Effector memory CD8-positive, alpha-beta T cell (primary cell): ENCODE measurements around the gene MAGEA8.
A peak's percentile ranks its signal among the peaks of the same experiment; 100 is the strongest.
"Not testable (repeated sequence)": the region's sequence is repeated elsewhere in the genome, so short reads cannot be mapped to it uniquely, and the experiment has no call there.

Experiments
- ATAC-seq: fragments of 150-1000 bp; cut with Tn5 transposase; replicated peaks from 2 replicates; pipeline ENCODE4 v1.10.0; 2021; ENCODE audit warnings: mild to moderate bottlenecking, moderate library complexity
- DNase-seq, 3 experiments: peaks; one replicate each; pipeline ENCODE4 v3.0.0; 2021
- H3K27ac Mint-ChIP-seq, 2 donors: one replicate each; pipeline ENCODE4 v1.8.0; 2022; ENCODE audit warnings: mild to moderate bottlenecking in 2 of 2, mixed read lengths in 2 of 2, moderate library complexity in 2 of 2
- H3K27me3 Mint-ChIP-seq, 2 donors: one replicate each; pipeline ENCODE4 v1.8.0; 2022; ENCODE audit warnings: mixed read lengths in 2 of 2
- H3K36me3 Mint-ChIP-seq: one replicate; pipeline ENCODE4 v1.8.0; 2022; ENCODE audit warnings: mild to moderate bottlenecking, moderate library complexity, mixed read lengths; ENCODE audit not compliant: insufficient read depth
- H3K4me1 Mint-ChIP-seq, 2 donors: one replicate each; pipeline ENCODE4 v1.8.0; 2022; ENCODE audit warnings: low read depth in 2 of 2, mixed read lengths in 2 of 2
- H3K4me3 Mint-ChIP-seq, 2 donors: one replicate each; pipeline ENCODE4 v1.8.0; 2022; ENCODE audit warnings: mild to moderate bottlenecking in 2 of 2, mixed read lengths in 2 of 2, moderate library complexity in 2 of 2
- H3K9me3 Mint-ChIP-seq, 2 donors: one replicate each; pipeline ENCODE4 v1.8.0; 2022; ENCODE audit warnings: mixed read lengths in 2 of 2

The MAGEA8 gene

DNA sequence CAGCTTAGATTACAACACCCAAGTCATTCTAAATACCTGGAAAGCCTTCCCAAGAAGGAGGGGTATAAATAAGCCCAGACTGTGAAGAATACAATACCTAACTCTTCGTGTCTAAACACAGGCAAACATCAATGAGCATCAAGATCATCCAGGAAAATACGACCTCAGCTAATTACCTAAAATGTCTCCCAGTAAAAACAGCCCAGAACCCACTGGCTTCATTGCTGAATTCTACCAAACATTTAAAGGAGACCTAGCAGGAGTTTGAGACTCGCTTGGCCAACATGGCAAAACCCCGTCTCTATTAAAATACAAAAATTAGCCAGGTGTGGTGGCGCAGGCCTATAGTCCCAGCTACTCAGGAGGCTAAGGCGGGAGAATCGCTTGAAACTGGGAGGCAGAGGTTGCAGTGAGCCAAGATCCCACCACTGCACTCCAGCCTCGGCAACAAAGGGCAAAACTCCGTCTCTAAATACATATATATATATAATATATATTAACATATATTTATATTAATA lies 29.3 kb downstream of the MAGEA8 start:
- no peaks in the 10 kb centered on the region for H3K36me3 Mint-ChIP-seq
- DNase-seq = no peak
- no peak overlapping the region for H3K4me3 Mint-ChIP-seq
- no peaks in the 10 kb centered on the region for H3K4me1 Mint-ChIP-seq
- no peaks in the 10 kb centered on the region for H3K27me3 Mint-ChIP-seq
- ATAC-seq = peak; percentile 7
- no peak overlapping the region for H3K27ac Mint-ChIP-seq
- H3K9me3 Mint-ChIP-seq = no peaks in the 10 kb centered on the region

GRCh38 chrX:149916745-149917392 lies 35.9 kb downstream of the MAGEA8 start:
- no peak overlapping the region for H3K4me3 Mint-ChIP-seq
- ATAC-seq (peak; percentile 31), DNase-seq (no peak)
- no peaks in the 10 kb centered on the region for H3K9me3 Mint-ChIP-seq
- no peaks in the 10 kb centered on the region for H3K4me1 Mint-ChIP-seq
- H3K36me3 Mint-ChIP-seq = no peaks in the 10 kb centered on the region
- H3K27ac Mint-ChIP-seq = no peak overlapping the region
- no peaks in the 10 kb centered on the region for H3K27me3 Mint-ChIP-seq

GRCh38 chrX:149923836-149924235 lies 42.9 kb downstream of the MAGEA8 start:
- H3K27me3 Mint-ChIP-seq, H3K4me3 Mint-ChIP-seq, H3K36me3 Mint-ChIP-seq, H3K9me3 Mint-ChIP-seq, DNase-seq, ATAC-seq, H3K4me1 Mint-ChIP-seq, H3K27ac Mint-ChIP-seq: not testable (repeated sequence)

DNA sequence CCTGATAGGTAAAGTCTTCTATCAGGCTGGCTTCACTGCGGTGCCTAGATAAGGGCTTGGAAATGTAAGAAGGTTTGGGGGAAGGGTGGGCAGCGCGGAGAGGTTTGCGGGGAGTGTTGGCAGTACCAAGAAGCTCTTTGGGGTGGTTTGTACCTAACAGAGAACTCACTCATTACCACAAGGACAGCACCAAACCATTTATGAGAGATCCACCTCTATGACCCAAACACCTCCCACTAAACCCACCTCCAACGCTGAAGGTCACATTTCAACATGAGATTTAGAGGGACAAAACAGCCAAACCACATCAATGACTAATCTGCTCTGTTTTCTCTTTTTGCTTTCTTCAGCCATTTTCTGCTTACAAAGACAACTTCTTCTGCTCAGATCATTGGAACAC lies 43.5 kb downstream of the MAGEA8 start:
- H3K27ac Mint-ChIP-seq = not testable (repeated sequence)

GRCh38 chrX:149927245-149927963 lies 46.4 kb downstream of the MAGEA8 start:
- not testable (repeated sequence) for DNase-seq, H3K27me3 Mint-ChIP-seq, H3K36me3 Mint-ChIP-seq, H3K4me1 Mint-ChIP-seq, ATAC-seq, H3K9me3 Mint-ChIP-seq, H3K27ac Mint-ChIP-seq, H3K4me3 Mint-ChIP-seq

More for the DNA sequence above, 43.5 kb downstream of the MAGEA8 start:
- H3K9me3 Mint-ChIP-seq, H3K4me3 Mint-ChIP-seq, ATAC-seq, H3K4me1 Mint-ChIP-seq, DNase-seq, H3K36me3 Mint-ChIP-seq, H3K27me3 Mint-ChIP-seq: not testable (repeated sequence)

GRCh38 chrX:149927964-149928258 lies 46.9 kb downstream of the MAGEA8 start:
- not testable (repeated sequence) for H3K27ac Mint-ChIP-seq, ATAC-seq, H3K4me3 Mint-ChIP-seq

DNA sequence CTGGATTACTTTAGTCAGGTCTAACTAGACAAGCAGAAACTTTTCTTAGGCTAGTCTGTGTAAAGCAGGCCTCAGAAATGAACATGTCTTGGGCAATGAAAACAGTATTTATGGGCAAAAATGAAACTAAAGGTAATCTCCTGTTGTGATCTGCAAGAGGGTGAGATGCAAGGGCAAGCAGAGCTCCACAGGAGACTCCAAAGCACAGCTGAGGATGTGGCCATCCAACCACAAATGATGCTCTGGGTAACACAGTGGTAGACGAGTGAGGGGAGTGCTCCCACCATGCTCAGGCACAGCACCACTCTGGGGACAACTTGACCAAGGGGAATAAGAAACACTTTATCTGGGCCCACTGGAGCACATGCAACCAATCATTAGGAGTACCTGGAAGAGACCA lies 47.7 kb downstream of the MAGEA8 start:
- H3K4me3 Mint-ChIP-seq, H3K27ac Mint-ChIP-seq, H3K27me3 Mint-ChIP-seq, DNase-seq, H3K9me3 Mint-ChIP-seq, H3K4me1 Mint-ChIP-seq, H3K36me3 Mint-ChIP-seq: not testable (repeated sequence)
- ATAC-seq = peak; percentile 77

More at GRCh38 chrX:149927964-149928258, 46.9 kb downstream of the MAGEA8 start:
- not testable (repeated sequence) for H3K4me1 Mint-ChIP-seq, DNase-seq, H3K36me3 Mint-ChIP-seq, H3K9me3 Mint-ChIP-seq, H3K27me3 Mint-ChIP-seq

- not testable (repeated sequence) for H3K4me1 Mint-ChIP-seq, H3K4me3 Mint-ChIP-seq, H3K27ac Mint-ChIP-seq
Measured at GRCh38 chrX:149929400-149929799, 48.4 kb downstream of the MAGEA8 start, which contains the start of gene HSFX4. HSFX4 (plus strand) TSS chrX:149929573; CDS start chrX:149929645, 72 bp downstream.

GRCh38 chrX:149931355-149931754 lies 50.4 kb downstream of the MAGEA8 start:
- not testable (repeated sequence) for H3K27ac Mint-ChIP-seq, H3K4me3 Mint-ChIP-seq, DNase-seq, H3K9me3 Mint-ChIP-seq, H3K27me3 Mint-ChIP-seq, H3K4me1 Mint-ChIP-seq, ATAC-seq
- H3K36me3 Mint-ChIP-seq = peaks cover 13% of the 10 kb centered on the region

More at GRCh38 chrX:149929400-149929799, 48.4 kb downstream of the MAGEA8 start, which contains the start of gene HSFX4:
- ATAC-seq, H3K27me3 Mint-ChIP-seq, DNase-seq, H3K9me3 Mint-ChIP-seq: not testable (repeated sequence)
- H3K36me3 Mint-ChIP-seq = peaks cover 11% of the 10 kb centered on the region

DNA sequence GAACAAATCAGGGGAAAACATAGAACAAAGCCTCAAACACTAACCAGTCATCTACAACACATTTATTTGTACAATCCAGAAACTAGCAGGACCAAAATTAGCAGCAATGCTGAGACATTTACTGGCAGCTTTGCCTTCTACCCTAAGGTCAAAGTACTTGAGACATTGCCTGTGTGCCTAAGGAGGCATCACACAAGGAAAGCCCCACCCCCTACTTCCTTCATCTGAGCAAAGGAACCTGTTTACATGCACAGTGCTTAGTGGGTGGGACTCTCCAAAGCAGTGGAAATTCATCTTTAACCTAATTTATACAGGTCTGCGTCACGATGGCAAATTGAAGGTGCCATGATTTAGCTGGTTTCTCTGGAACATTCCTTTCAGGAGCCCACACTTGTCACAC lies 51.2 kb downstream of the MAGEA8 start:
- not testable (repeated sequence) for H3K27ac Mint-ChIP-seq, ATAC-seq, H3K4me3 Mint-ChIP-seq, H3K9me3 Mint-ChIP-seq, H3K27me3 Mint-ChIP-seq, DNase-seq, H3K4me1 Mint-ChIP-seq
- peaks cover 13% of the 10 kb centered on the region for H3K36me3 Mint-ChIP-seq

- H3K4me1 Mint-ChIP-seq, H3K9me3 Mint-ChIP-seq, DNase-seq, H3K27ac Mint-ChIP-seq, H3K4me3 Mint-ChIP-seq, ATAC-seq, H3K27me3 Mint-ChIP-seq: not testable (repeated sequence)
- peaks cover 13% of the 10 kb centered on the region for H3K36me3 Mint-ChIP-seq
Measured at GRCh38 chrX:149932970-149933369, 52.0 kb downstream of the MAGEA8 start.

GRCh38 chrX:149933547-149933946 lies 52.6 kb downstream of the MAGEA8 start:
- not testable (repeated sequence) for H3K9me3 Mint-ChIP-seq, DNase-seq, H3K27me3 Mint-ChIP-seq, ATAC-seq, H3K4me1 Mint-ChIP-seq, H3K4me3 Mint-ChIP-seq, H3K27ac Mint-ChIP-seq
- peaks cover 16% of the 10 kb centered on the region for H3K36me3 Mint-ChIP-seq
